Hematopoietic multipotent progenitor cell treated with erythropoietin and hydrocortisone succinate and interleukin-3 and kit ligand, for 6 days (in vitro differentiated cells): ENCODE data around the gene TAAR1.
"Not testable (repeated sequence)": the region's sequence is repeated elsewhere in the genome, so short reads cannot be mapped to it uniquely, and the experiment has no call there.

Source experiments
- DNase-seq: peaks from one replicate; pipeline ENCODE4 v3.0.0-alpha.2; 2015

TAAR1 gene

GRCh38 chr6:132651062-132651461 lies 7.9 kb downstream of the TAAR1 start:
- no peak for DNase-seq

GRCh38 chr6:132650429-132650828 lies 8.6 kb downstream of the TAAR1 start:
- DNase-seq: no peak

GRCh38 chr6:132648828-132649227 lies 10.2 kb downstream of the TAAR1 start:
- DNase-seq: no peak

- peak; percentile 5 for DNase-seq
Observed at GRCh38 chr6:132648356-132648755, 10.6 kb downstream of the TAAR1 start.

GRCh38 chr6:132643547-132643946 lies 15.4 kb downstream of the TAAR1 start:
- no peak for DNase-seq

- DNase-seq: not testable (repeated sequence)
Observed at GRCh38 chr6:132637135-132637534, 21.8 kb downstream of the TAAR1 start.

GRCh38 chr6:132635906-132636305 lies 23.1 kb downstream of the TAAR1 start:
- not testable (repeated sequence) for DNase-seq

GRCh38 chr6:132635288-132635687 lies 23.7 kb downstream of the TAAR1 start:
- DNase-seq: not testable (repeated sequence)

GRCh38 chr6:132634796-132635195 lies 24.2 kb downstream of the TAAR1 start:
- DNase-seq: no peak

- no peak for DNase-seq
Observed at GRCh38 chr6:132633362-132633761, 25.6 kb downstream of the TAAR1 start.

- no peak for DNase-seq
Observed at GRCh38 chr6:132624175-132624574, 34.8 kb downstream of the TAAR1 start, which contains the start of gene TAAR2. Gene TAAR2, minus strand, starts transcription at chr6:132624275. Its CDS starts 0 bp downstream, at chr6:132624275.

GRCh38 chr6:132623106-132623845 lies 35.7 kb downstream of the TAAR1 start:
- no peak for DNase-seq

GRCh38 chr6:132616677-132617076 lies 42.3 kb downstream of the TAAR1 start:
- no peak for DNase-seq

GRCh38 chr6:132614554-132614953 lies 44.4 kb downstream of the TAAR1 start:
- no peak for DNase-seq

- DNase-seq: no peak
Observed at GRCh38 chr6:132612449-132613108, 46.4 kb downstream of the TAAR1 start.

- DNase-seq: no peak
Observed at GRCh38 chr6:132611616-132612015, 47.4 kb downstream of the TAAR1 start.

- DNase-seq: no peak
Observed at GRCh38 chr6:132607544-132608233, 51.3 kb downstream of the TAAR1 start.

GRCh38 chr6:132604635-132605152 lies 54.3 kb downstream of the TAAR1 start:
- DNase-seq: no peak

- not testable (repeated sequence) for DNase-seq
Observed at GRCh38 chr6:132600900-132601299, 58.1 kb downstream of the TAAR1 start.

- DNase-seq: peak; percentile 46
Observed at GRCh38 chr6:132598473-132598872, 60.5 kb downstream of the TAAR1 start.

- DNase-seq: no peak
Observed at GRCh38 chr6:132596201-132596600, 62.8 kb downstream of the TAAR1 start.
